ENCODE results near the gene WDFY2. TPM values are rescaled to one million over a fixed set of nuclear protein-coding genes. Genes with fewer than 3 reads are reported as not detected.
A peak's percentile ranks its signal among the peaks of the same experiment; 100 is the strongest.

The WDFY2 gene
- total and polyA plus RNA-seq, 2 of the 8 experiments (the other 6 are each of a cell fraction or from before 2014, with no cell fraction given), result 13.9 to 29.0 TPM

DNA sequence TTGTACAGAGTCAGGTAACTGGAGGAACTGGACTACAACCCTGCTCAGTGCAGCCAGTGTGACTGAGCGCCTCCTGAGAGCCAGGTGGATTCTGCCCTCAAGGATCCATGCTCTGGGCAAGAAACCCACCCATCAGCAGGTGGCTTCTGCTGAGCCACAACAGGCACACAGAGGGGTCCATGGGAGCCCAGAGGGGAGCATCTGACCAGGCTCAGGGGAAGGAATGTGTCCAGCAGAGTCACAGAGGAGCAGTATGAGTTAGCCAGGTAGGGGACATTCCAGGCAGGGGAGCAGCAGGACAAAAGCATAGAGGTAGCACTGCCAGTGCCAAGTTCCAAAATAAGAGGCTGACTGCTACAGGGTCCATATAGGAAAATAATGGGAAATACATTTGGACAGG, 199.8 kb downstream of the WDFY2 start:
- Histone ChIP-seq H3K36me3 (ENCODE audit: control insufficient read depth in 2 of 4, insufficient read depth in 4 of 4, low read length in 3 of 4) (no peaks in the 10 kb centered on the region), H4K91ac (replicated peaks; ENCODE audit: insufficient read length, low read length) (no peak overlapping the region), H3K9me3 (ENCODE audit: insufficient read depth in 2 of 2, low read depth in 1 of 2, low read length in 1 of 2) (no peaks in the 10 kb centered on the region), H3K4me1 (replicated peaks in 1 of 4; ENCODE audit: control insufficient read depth in 3 of 4, insufficient read depth in 4 of 4, low read length in 3 of 4) (peaks cover 0 to 7% (median 0%) of the 10 kb centered on the region in 4 experiments; a peak in 2 of 7 replicates), H3K79me1 (ENCODE audit: low read depth, low read length) (no peaks in the 10 kb centered on the region; the same call in 1 of the 2 replicates), H2BK12ac (ENCODE audit: low read depth, low read length) (no peak overlapping the region), H2BK5ac (ENCODE audit: low read depth, low read length) (no peak overlapping the region), H3K18ac (ENCODE audit: extremely low read depth, low read length) (no peak overlapping the region), H3K27me3 (replicated peaks in 1 of 4; ENCODE audit: control insufficient read depth in 3 of 4, extremely low read depth in 1 of 4, insufficient read depth in 3 of 4, low read length in 3 of 4) (no peaks in the 10 kb centered on the region; a peak in 1 of 7 replicates), H4K8ac (ENCODE audit: extremely low read depth, insufficient read depth, low read length) (no peak overlapping the region), H3K4me2 (ENCODE audit: insufficient read depth in 1 of 2, low read depth in 2 of 2, low read length in 2 of 2) (no peak overlapping the region), H3K79me2 (ENCODE audit: control insufficient read depth in 1 of 2, insufficient read depth in 2 of 2, low read length in 2 of 2) (no peaks in the 10 kb centered on the region), H2BK15ac (ENCODE audit: low read length) (no peak overlapping the region), H3K14ac (ENCODE audit: insufficient read length) (no peak overlapping the region), H2AK5ac (ENCODE audit: low read depth, low read length) (no peak overlapping the region), H3K23ac (ENCODE audit: insufficient read length) (no peak overlapping the region), H3K9ac (replicated peaks in 1 of 4; ENCODE audit: extremely low read depth in 1 of 4, low read depth in 3 of 4, low read length in 3 of 4) (no peak overlapping the region), H2BK20ac (ENCODE audit: low read length) (no peak overlapping the region), H4K20me1 (replicated peaks in 1 of 2; ENCODE audit: control insufficient read depth in 1 of 2, insufficient read depth in 2 of 2, low read length in 2 of 2) (no peaks in the 10 kb centered on the region), H2BK120ac (replicated peaks; ENCODE audit: low read depth, low read length) (no peak overlapping the region), H2AFZ (ENCODE audit: low read length) (no peak overlapping the region), H3K4me3 (ENCODE audit: extremely low read depth in 1 of 4, insufficient read depth in 2 of 4, low read depth in 3 of 4, low read length in 4 of 4) (no peak overlapping the region), H3K27ac (ENCODE audit: low read depth, low read length) (no peak overlapping the region), H3K56ac (replicated peaks; ENCODE audit: insufficient read length, low read depth, low read length) (no peak overlapping the region), H3K4ac (replicated peaks; ENCODE audit: insufficient read length, low read depth, low read length) (no peak overlapping the region), H4K5ac (ENCODE audit: insufficient read length, low read depth, low read length) (no peak overlapping the region), H3K23me2 (ENCODE audit: low read depth, low read length) (no peaks in the 10 kb centered on the region)
- FAIRE-seq (no peak), DNase-seq (ENCODE audit: low read depth in 1 of 2, low spot score in 2 of 2) (no peak)
- POLR2A ChIA-PET (ENCODE audit: partially characterized antibody), result no interaction called here
- TF ChIP-seq NRF1 (IDR thresholded peaks at IDR 0.05; ENCODE audit: low read depth, low read length) (no peak), TEAD4 (IDR thresholded peaks at IDR 0.05; ENCODE audit: low read depth, low read length) (peak; percentile 33; the same call in 1 of the 2 replicates)
- CTCF ChIA-PET (ENCODE audit: partially characterized antibody), result interaction anchor here (1.2 to 11.3 kb wide), 3 partner anchors 13 to 20 kb away, joined by 3 to 123 read pairs (median 4); no protein-coding TSS in a partner anchor
- WGBS, 2 experiments (ENCODE audit: extremely low coverage in 1 of 2, insufficient coverage in 1 of 2, insufficient read length in 1 of 2, insufficient replicate concordance in 2 of 2, low coverage in 1 of 2, low lambda C conversion rate in 2 of 2, missing lambda C conversion rate in 1 of 2), result 83% methylated on average over 1 of the region's 1 CpG; no CpG with 5 or more reads in 1 of the 2 experiments

All from H1 (cell line).